ENCODE data around the gene PITX1.

DNA sequence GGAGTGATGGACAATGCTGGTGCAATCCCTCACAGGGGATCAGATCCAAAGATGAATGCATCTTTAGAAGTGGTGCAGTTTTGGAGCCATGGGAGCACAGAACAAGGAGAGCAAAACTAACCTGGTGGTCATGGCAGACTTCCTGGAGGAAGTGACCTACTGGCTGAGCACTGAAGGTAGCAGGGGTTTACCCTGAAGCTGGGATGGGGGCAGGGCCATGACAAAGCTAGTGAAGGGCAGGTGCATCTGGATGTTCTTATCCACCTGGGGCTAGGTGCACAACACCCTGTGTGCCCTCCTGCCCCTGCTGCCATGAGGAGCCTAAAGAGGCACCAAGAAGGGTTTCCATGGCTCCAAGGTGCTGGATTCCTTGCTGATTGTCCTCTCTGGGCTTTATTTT, 11.5 kb upstream of the PITX1 start:
- TF ChIP-seq CTCF (IDR thresholded peaks at IDR 0.05): no peak
- TF ChIP-seq POLR2A (IDR thresholded peaks at IDR 0.05): no peak
- no peak for TF ChIP-seq EP300 (IDR thresholded peaks at IDR 0.05)

Measured in ovary (tissue), 3 donors.